Mammary epithelial cell (primary cell): Measurements from ENCODE around the gene PLCG1.

Experiments used
- CTCF ChIP-seq, 2 donors: IDR thresholded peaks in 1 of 2; conservative IDR thresholded peaks in 1 of 2; 2 replicates each; pipeline ENCODE4 v1.5.1; 2011 to 2012; ENCODE audit warnings: inconsistent platforms in 2 of 2, low read length in 2 of 2, mild to moderate bottlenecking in 2 of 2, control low read depth in 1 of 2, low read depth in 1 of 2; ENCODE audit not compliant: insufficient read depth in 1 of 2; ENCODE audit errors: extremely low read depth in 1 of 2
- EZH2 ChIP-seq: IDR thresholded peaks from 2 replicates; pipeline ENCODE4 v1.6.1; 2012; ENCODE audit warnings: low read length, inconsistent platforms, borderline replicate concordance

GRCh38 chr20:41178495-41178894 lies 41.2 kb downstream of the PLCG1 start:
- TF ChIP-seq CTCF (conservative IDR thresholded peaks at IDR 0.05 in 1 of 2, IDR thresholded peaks at IDR 0.05 in 1 of 2; ENCODE audit: extremely low read depth in 1 of 2, insufficient read depth in 1 of 2, low read depth in 1 of 2, low read length in 2 of 2) (no peak), EZH2 (no peak)
